ENCODE results near the gene LTF. TPM values are rescaled to one million over a fixed set of nuclear protein-coding genes. Genes with fewer than 3 reads are reported as not detected.
"Not testable (repeated sequence)": the region's sequence is repeated elsewhere in the genome, so short reads cannot be mapped to it uniquely, and the experiment has no call there.

The LTF gene
- total RNA-seq, 1 experiment from 2014 or later = not detected

DNA sequence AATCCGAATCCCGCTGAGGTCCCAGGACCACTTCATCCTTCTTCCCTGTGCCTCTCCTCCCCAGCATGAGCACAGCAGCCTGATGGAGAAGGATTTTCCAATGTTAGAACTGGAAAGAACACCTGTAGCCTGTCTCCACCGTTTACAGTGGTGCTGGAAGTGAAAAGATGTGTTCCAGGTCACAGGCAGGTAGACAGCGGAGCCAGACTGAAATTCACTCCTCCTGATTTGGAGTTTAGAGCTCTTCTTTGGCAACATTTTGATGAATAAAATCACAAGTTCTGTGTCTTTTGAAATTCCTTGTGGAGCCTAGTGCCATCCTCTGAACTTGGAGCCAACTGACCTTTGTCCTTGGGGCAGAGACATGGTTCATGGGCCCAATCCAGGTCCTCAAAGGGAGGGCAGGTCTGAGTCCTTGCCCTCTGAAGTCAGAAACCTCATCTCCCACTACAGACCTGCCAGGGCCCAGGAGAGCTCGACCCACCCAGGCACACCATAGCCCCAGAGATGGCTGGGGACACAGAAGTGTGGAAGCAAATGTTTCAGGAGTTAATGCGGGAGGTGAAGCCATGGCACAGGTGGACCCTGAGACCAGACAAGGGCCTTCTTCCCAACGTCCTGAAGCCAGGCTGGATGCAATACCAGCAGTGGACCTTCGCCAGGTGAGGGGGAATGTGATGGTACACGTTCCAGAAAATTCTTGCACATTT lies 33.0 kb upstream of the LTF start, which contains the start of gene RTP3:
RTP3 (plus strand) TSS at position 421 of the 710 bp plus-strand sequence; CDS start at position 508, 87 bp downstream.
- TF ChIP-seq, protein P1, sequence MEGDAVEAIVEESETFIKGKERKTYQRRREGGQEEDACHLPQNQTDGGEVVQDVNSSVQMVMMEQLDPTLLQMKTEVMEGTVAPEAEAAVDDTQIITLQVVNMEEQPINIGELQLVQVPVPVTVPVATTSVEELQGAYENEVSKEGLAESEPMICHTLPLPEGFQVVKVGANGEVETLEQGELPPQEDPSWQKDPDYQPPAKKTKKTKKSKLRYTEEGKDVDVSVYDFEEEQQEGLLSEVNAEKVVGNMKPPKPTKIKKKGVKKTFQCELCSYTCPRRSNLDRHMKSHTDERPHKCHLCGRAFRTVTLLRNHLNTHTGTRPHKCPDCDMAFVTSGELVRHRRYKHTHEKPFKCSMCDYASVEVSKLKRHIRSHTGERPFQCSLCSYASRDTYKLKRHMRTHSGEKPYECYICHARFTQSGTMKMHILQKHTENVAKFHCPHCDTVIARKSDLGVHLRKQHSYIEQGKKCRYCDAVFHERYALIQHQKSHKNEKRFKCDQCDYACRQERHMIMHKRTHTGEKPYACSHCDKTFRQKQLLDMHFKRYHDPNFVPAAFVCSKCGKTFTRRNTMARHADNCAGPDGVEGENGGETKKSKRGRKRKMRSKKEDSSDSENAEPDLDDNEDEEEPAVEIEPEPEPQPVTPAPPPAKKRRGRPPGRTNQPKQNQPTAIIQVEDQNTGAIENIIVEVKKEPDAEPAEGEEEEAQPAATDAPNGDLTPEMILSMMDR (IDR thresholded peaks at IDR 0.05; ENCODE audit: unreplicated experiment) = no peak
- Mint-ChIP-seq H3K36me3 (ENCODE audit: insufficient read depth, unreplicated experiment) (no peaks in the 10 kb centered on the region), H3K27ac (ENCODE audit: unreplicated experiment) (no peak within 1 kb of the TSS), H3K4me1 (ENCODE audit: low read depth, unreplicated experiment) (no peaks in the 10 kb centered on the region), H3K4me3 (ENCODE audit: low read depth, unreplicated experiment) (no peak within 1 kb of the TSS), H3K27me3 (ENCODE audit: unreplicated experiment) (peaks cover 11% of the 10 kb centered on the region), H3K9me3 (ENCODE audit: low read depth, unreplicated experiment) (no peaks in the 10 kb centered on the region)
- intact Hi-C loops (cut with micrococcal nuclease; ENCODE audit: unreplicated experiment) = loop anchor here (2.0 kb wide), 1 partner anchor 61 kb away; no protein-coding TSS in a partner anchor
- no peak for DNase-seq
- no TSS peak for BruUV-seq (replicated peaks)
- CTCF ChIA-PET = interaction anchor here (0.6 kb wide), 1 partner anchor 15 kb away, joined by 4 read pairs; no protein-coding TSS in a partner anchor

DNA sequence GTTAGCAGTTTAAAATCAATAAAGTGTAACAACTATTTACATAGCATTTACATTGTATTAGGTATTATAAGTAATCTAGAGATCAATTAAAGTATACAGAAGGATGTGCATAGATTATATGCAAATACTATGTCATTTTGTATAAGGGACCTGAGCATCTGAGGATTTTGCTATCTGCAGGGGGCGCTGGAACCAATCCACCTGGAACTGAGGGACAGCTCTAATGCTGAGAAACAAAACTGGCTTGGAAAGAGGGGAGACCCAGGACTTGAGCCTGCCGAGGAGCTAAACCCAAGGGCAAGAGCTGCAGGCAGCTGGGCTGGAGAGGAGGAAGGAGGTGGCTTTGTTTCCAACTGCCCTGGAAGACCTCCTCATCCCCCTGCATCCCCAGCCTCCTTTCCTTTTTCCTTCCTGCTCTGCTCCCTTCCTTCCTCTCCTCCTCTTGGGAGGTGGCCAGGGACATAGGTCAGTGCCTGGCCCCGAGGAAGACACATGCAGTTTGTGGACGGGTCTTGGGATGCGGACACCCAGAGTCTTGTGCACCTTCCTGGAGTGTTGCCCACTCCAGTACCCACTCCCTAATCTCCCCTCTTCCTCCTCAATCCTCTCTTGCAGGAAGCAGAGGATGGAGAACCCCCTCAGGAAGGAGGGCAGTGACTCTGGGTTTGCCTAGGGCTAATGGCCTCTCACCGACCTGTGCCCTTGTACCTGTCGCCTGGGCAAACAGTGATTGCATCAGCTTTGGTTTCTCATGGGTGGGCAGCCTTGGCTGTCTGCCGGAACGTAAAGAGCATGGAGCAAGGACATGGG lies 32.2 kb upstream of the LTF start:
- no TSS peak for BruUV-seq (replicated peaks)
- no peak overlapping the region for H3K4me3 Mint-ChIP-seq (ENCODE audit: low read depth, unreplicated experiment)
- intact Hi-C loops (cut with micrococcal nuclease; ENCODE audit: unreplicated experiment) = loop anchor here (2.0 kb wide), 1 partner anchor 62 kb away; no protein-coding TSS in a partner anchor
- H3K36me3 Mint-ChIP-seq (ENCODE audit: insufficient read depth, unreplicated experiment) = no peaks in the 10 kb centered on the region
- H3K27ac Mint-ChIP-seq (ENCODE audit: unreplicated experiment) = no peak overlapping the region
- TF ChIP-seq, protein P1 (IDR thresholded peaks at IDR 0.05; ENCODE audit: unreplicated experiment) = peak; percentile 30
- DNase-seq = peak; percentile 38
- H3K9me3 Mint-ChIP-seq (ENCODE audit: low read depth, unreplicated experiment) = no peaks in the 10 kb centered on the region
- H3K4me1 Mint-ChIP-seq (ENCODE audit: low read depth, unreplicated experiment) = no peaks in the 10 kb centered on the region
- peaks cover 11% of the 10 kb centered on the region for H3K27me3 Mint-ChIP-seq (ENCODE audit: unreplicated experiment)
- CTCF ChIA-PET = interaction anchor here (1.3 kb wide), 1 partner anchor 61 kb away, joined by 11 read pairs; no protein-coding TSS in a partner anchor

DNA sequence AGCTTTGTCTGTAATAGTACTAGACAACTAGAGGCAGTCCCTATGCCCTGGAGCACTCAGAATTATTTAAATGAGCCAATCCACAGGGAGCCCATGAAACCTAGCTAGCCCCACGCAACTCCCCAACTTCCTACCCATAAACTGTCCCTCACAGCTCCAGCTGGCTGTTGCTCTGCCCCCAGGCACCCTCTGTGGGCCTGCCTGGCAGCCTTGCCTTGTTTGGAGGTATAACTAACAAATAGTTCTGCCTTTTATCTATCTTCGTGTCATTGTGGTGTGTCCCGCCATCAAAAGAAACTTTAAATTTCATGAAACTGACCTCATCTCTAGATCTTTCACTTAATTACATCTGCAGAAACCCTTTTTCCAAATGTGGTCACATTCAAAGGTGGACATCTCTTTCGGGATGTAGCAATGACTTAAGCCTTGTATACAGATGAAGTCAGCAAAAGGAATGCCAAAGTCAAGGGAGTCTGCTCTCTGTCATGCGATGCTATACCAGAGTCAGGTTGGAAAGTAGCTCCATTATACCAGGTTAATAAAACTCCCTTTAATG lies 31.3 kb upstream of the LTF start:
- H3K27ac Mint-ChIP-seq (ENCODE audit: unreplicated experiment) = no peak overlapping the region
- H3K4me3 Mint-ChIP-seq (ENCODE audit: low read depth, unreplicated experiment) = no peak overlapping the region
- no TSS peak for BruUV-seq (replicated peaks)
- peaks cover 8% of the 10 kb centered on the region for H3K27me3 Mint-ChIP-seq (ENCODE audit: unreplicated experiment)
- no peaks in the 10 kb centered on the region for H3K9me3 Mint-ChIP-seq (ENCODE audit: low read depth, unreplicated experiment)
- no peaks in the 10 kb centered on the region for H3K36me3 Mint-ChIP-seq (ENCODE audit: insufficient read depth, unreplicated experiment)
- H3K4me1 Mint-ChIP-seq (ENCODE audit: low read depth, unreplicated experiment) = no peaks in the 10 kb centered on the region
- DNase-seq = no peak
- TF ChIP-seq, protein P1 (IDR thresholded peaks at IDR 0.05; ENCODE audit: unreplicated experiment) = no peak
- intact Hi-C loops (cut with micrococcal nuclease; ENCODE audit: unreplicated experiment) = loop anchor here (2.0 kb wide), 1 partner anchor 63 kb away; no protein-coding TSS in a partner anchor
- CTCF ChIA-PET = interaction anchor here (1.3 kb wide), 1 partner anchor 62 kb away, joined by 11 read pairs; no protein-coding TSS in a partner anchor

DNA sequence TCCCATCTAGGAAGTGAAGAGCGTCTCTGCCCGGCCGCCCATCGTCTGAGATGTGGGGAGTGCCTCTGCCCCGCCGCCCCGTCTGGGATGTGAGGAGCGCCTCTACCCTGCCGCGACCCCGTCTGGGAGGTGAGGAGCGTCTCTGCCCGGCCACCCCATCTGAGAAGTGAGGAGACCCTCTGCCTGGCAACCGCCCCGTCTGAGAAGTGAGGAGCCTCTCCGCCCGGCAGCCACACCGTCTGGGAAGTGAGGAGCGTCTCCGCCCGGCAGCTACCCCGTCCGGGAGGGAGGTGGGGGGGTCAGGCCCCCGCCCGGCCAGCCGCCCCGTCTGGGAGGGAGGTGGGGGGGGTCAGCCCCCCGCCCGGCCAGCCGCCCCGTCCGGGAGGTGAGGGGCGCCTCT lies 29.8 kb upstream of the LTF start:
- CTCF ChIA-PET; H3K27me3 Mint-ChIP-seq (ENCODE audit: unreplicated experiment); DNase-seq; BruUV-seq (replicated peaks); H3K9me3 Mint-ChIP-seq (ENCODE audit: low read depth, unreplicated experiment); intact Hi-C loops (cut with micrococcal nuclease; ENCODE audit: unreplicated experiment); H3K36me3 Mint-ChIP-seq (ENCODE audit: insufficient read depth, unreplicated experiment); H3K27ac Mint-ChIP-seq (ENCODE audit: unreplicated experiment); H3K4me3 Mint-ChIP-seq (ENCODE audit: low read depth, unreplicated experiment); H3K4me1 Mint-ChIP-seq (ENCODE audit: low read depth, unreplicated experiment): not testable (repeated sequence)

All from Calu3 (cell line).